Caco-2 (cell line): ENCODE results near the gene FSD1. TPM values are rescaled to one million over a fixed set of nuclear protein-coding genes. Genes with fewer than 3 reads are reported as not detected.
A peak's percentile ranks its signal among the peaks of the same experiment; 100 is the strongest.

Source experiments
- BruUV-seq: library from RNA; stranded (reverse); fragments of 400-500 nt; replicated peaks from 2 replicates; lab custom pipeline; 2021; lab: Mats Ljungman, UMichigan
- CTCF ChIA-PET: fragments of 300-600 bp; sonication (Branson Sonifier 250); formaldehyde crosslinking; loops from one replicate; lab custom pipeline; 2022; ENCODE audit warnings: antibody characterized with exemption; lab: Charles Lee
- POLR2A ChIA-PET: fragments of 300-600 bp; sonication (Branson Sonifier 250); formaldehyde crosslinking; loops from one replicate; lab custom pipeline; 2022; ENCODE audit warnings: antibody characterized with exemption; lab: Charles Lee
- DNase-seq, 2 experiments: peaks; one replicate each; pipeline versions ENCODE4 v3.0.0 to v3.0.0-alpha.2; 2020 to 2022
- H3K27me3 ChIP-seq: replicated peaks from 2 replicates; pipeline ENCODE4 v1.6.0; 2011; ENCODE audit warnings: low read length; ENCODE audit not compliant: control insufficient read depth, insufficient read depth
- H3K36me3 ChIP-seq: 2 replicates; pipeline ENCODE4 v1.5.1; 2011; ENCODE audit warnings: low read length; ENCODE audit not compliant: control insufficient read depth, insufficient read depth
- H3K4me1 ChIP-seq: fragments of 250-450 bp; sonication (Bioruptor Pico); 2 replicates; pipeline ENCODE4 v1.5.1; 2020; ENCODE audit warnings: mild to moderate bottlenecking
- H3K4me3 ChIP-seq: 2 replicates; pipeline ENCODE4 v1.5.1; 2011; ENCODE audit warnings: low read depth, mild to moderate bottlenecking, control low read depth, low read length
- H3K9me3 ChIP-seq: fragments of 250-450 bp; sonication (Bioruptor Pico); 2 replicates; pipeline ENCODE4 v1.5.1; 2020; ENCODE audit warnings: mild to moderate bottlenecking, moderate library complexity
- H3K27ac Mint-ChIP-seq: one replicate; pipeline ENCODE4 v1.8.0; 2022; ENCODE audit warnings: mixed read lengths; ENCODE audit not compliant: unreplicated experiment
- H3K27me3 Mint-ChIP-seq: one replicate; pipeline ENCODE4 v1.8.0; 2022; ENCODE audit warnings: mixed read lengths; ENCODE audit not compliant: insufficient read depth, unreplicated experiment
- H3K36me3 Mint-ChIP-seq: one replicate; pipeline ENCODE4 v1.8.0; 2022; ENCODE audit warnings: mild to moderate bottlenecking, mixed read lengths; ENCODE audit not compliant: insufficient read depth, unreplicated experiment
- H3K4me1 Mint-ChIP-seq: one replicate; pipeline ENCODE4 v1.8.0; 2022; ENCODE audit warnings: low read depth, mixed read lengths; ENCODE audit not compliant: unreplicated experiment
- H3K4me3 Mint-ChIP-seq: one replicate; pipeline ENCODE4 v1.8.0; 2022; ENCODE audit warnings: mild to moderate bottlenecking, moderate library complexity, mixed read lengths; ENCODE audit not compliant: unreplicated experiment
- H3K9me3 Mint-ChIP-seq: one replicate; pipeline ENCODE4 v1.8.0; 2022; ENCODE audit warnings: mixed read lengths; ENCODE audit not compliant: unreplicated experiment
- CTCF ChIP-seq, 2 experiments: fragments of 200-600 bp in 1 of 2; IDR thresholded peaks; 1 replicate in 1 of 2; 2 replicates in 1 of 2; pipeline versions ENCODE4 v1.5.1 to v1.8.0; 2011 to 2022; ENCODE audit warnings: antibody characterized with exemption in 1 of 2, control low read depth in 1 of 2, inconsistent platforms in 1 of 2, low read depth in 1 of 2, low read length in 1 of 2, mild to moderate bottlenecking in 1 of 2, moderate library complexity in 1 of 2; ENCODE audit not compliant: insufficient read depth in 1 of 2, severe bottlenecking in 1 of 2, unreplicated experiment in 1 of 2
- intact Hi-C: fragments of 100-400 bp; cut with micrococcal nuclease; formaldehyde crosslinking; loops from one replicate; pipeline ENCODE4 v1.10.0; 2022; ENCODE audit not compliant: unreplicated experiment
- total RNA-seq: library from RNA; stranded (reverse); gene quantifications from 2 replicates; pipeline ENCODE4 v1.2.3, GENCODE V29; 2022

FSD1 gene
- total RNA-seq, 1 experiment from 2014 or later = 9.0 TPM

- H3K27ac Mint-ChIP-seq = no peak overlapping the region
- H3K9me3 Mint-ChIP-seq = no peaks in the 10 kb centered on the region
- BruUV-seq = no TSS peak
- intact Hi-C loops = no loop called here
- no peaks in the 10 kb centered on the region for H3K4me1 Mint-ChIP-seq
- Histone ChIP-seq H3K36me3 (peaks cover 2% of the 10 kb centered on the region), H3K4me1 (no peaks in the 10 kb centered on the region), H3K4me3 (no peak overlapping the region), H3K27me3 (no peaks in the 10 kb centered on the region), H3K9me3 (no peaks in the 10 kb centered on the region)
- H3K36me3 Mint-ChIP-seq = peaks cover 13% of the 10 kb centered on the region
- no peak overlapping the region for H3K4me3 Mint-ChIP-seq
- ChIA-PET CTCF (interaction anchor here (0.6 to 2.8 kb wide), 16 partner anchors 9 to 259 kb away, joined by 3 to 45 read pairs (median 4); partner anchors contain the start of genes CHAF1A, MPND, SH3GL1 and STAP2), POLR2A (interaction anchor here (1.0 kb wide), 1 partner anchor 76 kb away, joined by 3 read pairs; no protein-coding TSS in a partner anchor)
- no peak for DNase-seq
- H3K27me3 Mint-ChIP-seq = no peaks in the 10 kb centered on the region
- TF ChIP-seq CTCF (IDR thresholded peaks at IDR 0.05; ENCODE audit: insufficient read depth in 1 of 2, low read depth in 1 of 2, low read length in 1 of 2, severe bottlenecking in 1 of 2, unreplicated experiment in 1 of 2) = no peak
These were observed 38.0 kb upstream of the FSD1 start for GRCh38 chr19:4266253-4267000.

DNA sequence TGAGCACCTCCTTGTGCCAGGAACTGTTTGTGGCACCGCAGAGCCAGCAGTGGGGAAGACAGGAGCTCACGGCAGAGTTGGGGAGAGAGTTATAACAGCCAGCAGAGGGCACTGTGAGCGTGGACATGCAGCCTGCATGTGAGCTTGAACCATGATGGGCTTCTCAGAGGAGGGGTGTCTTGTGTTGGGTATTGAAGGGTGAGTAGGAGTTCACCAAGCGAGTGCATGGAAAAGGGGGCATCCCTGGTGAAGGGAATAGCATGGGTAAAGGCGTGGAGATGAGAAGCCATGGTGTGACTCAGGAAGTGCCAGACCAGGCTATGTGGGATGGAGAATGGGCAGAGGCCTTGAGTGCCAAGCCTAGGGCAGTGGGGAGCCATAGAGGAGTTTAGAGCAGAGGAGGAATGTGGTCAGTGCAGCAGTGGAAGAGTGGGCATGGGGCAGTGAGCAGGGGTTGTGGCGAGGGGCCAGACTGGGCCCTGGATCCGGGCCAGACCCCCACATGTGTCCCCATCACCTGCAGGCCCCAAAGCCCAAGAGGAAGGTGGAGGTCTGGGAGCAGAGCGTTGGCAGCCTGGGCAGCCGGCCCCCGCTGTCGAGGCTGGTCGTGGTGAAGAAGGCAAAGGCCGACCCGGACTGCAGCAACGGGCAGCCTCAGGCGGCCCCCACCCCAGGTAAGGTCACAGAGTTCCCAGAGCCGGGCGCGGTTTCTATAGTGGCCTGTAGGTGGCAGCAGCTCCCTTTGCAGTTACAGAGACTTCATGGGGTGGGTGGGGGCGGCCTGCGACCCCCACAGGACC lies 37.1 kb upstream of the FSD1 start:
- H3K9me3 ChIP-seq = no peaks in the 10 kb centered on the region
- Mint-ChIP-seq H3K36me3 (peaks cover 10% of the 10 kb centered on the region), H3K9me3 (no peaks in the 10 kb centered on the region), H3K4me1 (no peaks in the 10 kb centered on the region), H3K27me3 (no peaks in the 10 kb centered on the region), H3K4me3 (no peak overlapping the region), H3K27ac (no peak overlapping the region)
- peak; percentile 62 to 70 for DNase-seq
- no peak overlapping the region for H3K4me3 ChIP-seq
- TF ChIP-seq CTCF (IDR thresholded peaks at IDR 0.05; ENCODE audit: insufficient read depth in 1 of 2, low read depth in 1 of 2, low read length in 1 of 2, severe bottlenecking in 1 of 2, unreplicated experiment in 1 of 2) = peak; percentile 81 to 95
- ChIA-PET CTCF (interaction anchor here (0.6 to 2.8 kb wide), 22 partner anchors 8 to 258 kb away, joined by 3 to 45 read pairs (median 4); partner anchors contain the start of genes CHAF1A, MPND, SH3GL1 and SHD), POLR2A (interaction anchor here (1.0 kb wide), 1 partner anchor 75 kb away, joined by 3 read pairs; no protein-coding TSS in a partner anchor)
- BruUV-seq = no TSS peak
- H3K36me3 ChIP-seq = peaks cover 2% of the 10 kb centered on the region
- no peaks in the 10 kb centered on the region for H3K27me3 ChIP-seq
- H3K4me1 ChIP-seq = no peaks in the 10 kb centered on the region
- intact Hi-C loops = loop anchor here (1.0 kb wide), 1 partner anchor 85 kb away; no protein-coding TSS in a partner anchor
